ENCODE measurements around the gene CD52. TPM values are rescaled to one million over a fixed set of nuclear protein-coding genes. Genes with fewer than 3 reads are reported as not detected.

The CD52 gene
- total RNA-seq, 1 donor from 2014 or later: 297 TPM

GRCh38 chr1:26368486-26368885 is 50.7 kb downstream of the CD52 start:
- Mint-ChIP-seq H3K9me3 (no peaks in the 10 kb centered on the region), H3K4me3 (no peak overlapping the region), H3K4me1 (peaks cover 39% of the 10 kb centered on the region), H3K27ac (no peak overlapping the region), H3K36me3 (ENCODE audit: low read depth) (peaks cover 3% of the 10 kb centered on the region), H3K27me3 (peaks cover 6% of the 10 kb centered on the region)
- intact Hi-C loops (cut with micrococcal nuclease): no loop called here
- no peak for DNase-seq

Other genes with a start within 250 kb of the CD52 start
- 15.8 and 18.7 TPM in 2 replicates for gene PDIK1L, start 206.1 kb upstream of the CD52 start, total RNA-seq
- gene FAM110D, start 158.9 kb upstream of the CD52 start, total RNA-seq: 0.07 and 0.09 TPM in 2 replicates
- gene C1orf232, start 149.0 kb upstream of the CD52 start, total RNA-seq: not detected in 2 replicates
- 84.0 and 87.1 TPM in 2 replicates for gene ZNF593, start 148.1 kb upstream of the CD52 start, total RNA-seq
- not detected in 2 replicates for gene ZNF593OS, start 146.1 kb upstream of the CD52 start, total RNA-seq
- 4.0 and 6.2 TPM in 2 replicates for gene CNKSR1, start 140.5 kb upstream of the CD52 start, total RNA-seq
- not detected in 2 replicates for gene CATSPER4, start 127.4 kb upstream of the CD52 start, total RNA-seq
- gene CEP85, start 83.8 kb upstream of the CD52 start, total RNA-seq: 39.3 and 40.8 TPM in 2 replicates
- 463 and 474 TPM in 2 replicates for gene SH3BGRL3, start 37.9 kb upstream of the CD52 start, total RNA-seq
- gene UBXN11, start 11.3 kb upstream of the CD52 start, total RNA-seq: 17.1 and 19.0 TPM in 2 replicates
- 1.1 and 1.4 TPM in 2 replicates for gene CRYBG2, start 36.2 kb downstream of the CD52 start, total RNA-seq
- not detected in 2 replicates for gene ZNF683, start 54.8 kb downstream of the CD52 start, total RNA-seq
- not detected in 2 replicates for gene LIN28A, start 92.9 kb downstream of the CD52 start, total RNA-seq
- gene DHDDS, start 114.4 kb downstream of the CD52 start, total RNA-seq: 57.0 and 60.2 TPM in 2 replicates
- gene HMGN2, start 154.5 kb downstream of the CD52 start, total RNA-seq: 528 and 545 TPM in 2 replicates
- gene RPS6KA1, start 211.8 kb downstream of the CD52 start, total RNA-seq: 264 and 277 TPM in 2 replicates

Data from activated CD4-positive, alpha-beta T cell treated with anti-CD3 and anti-CD28 coated beads, Interleukin-2, amount 10 ng/mL, durations not matched to agents 24 days and 14 days (primary cell).